ENCODE results near the gene NLRP10.

NLRP10 gene

DNA sequence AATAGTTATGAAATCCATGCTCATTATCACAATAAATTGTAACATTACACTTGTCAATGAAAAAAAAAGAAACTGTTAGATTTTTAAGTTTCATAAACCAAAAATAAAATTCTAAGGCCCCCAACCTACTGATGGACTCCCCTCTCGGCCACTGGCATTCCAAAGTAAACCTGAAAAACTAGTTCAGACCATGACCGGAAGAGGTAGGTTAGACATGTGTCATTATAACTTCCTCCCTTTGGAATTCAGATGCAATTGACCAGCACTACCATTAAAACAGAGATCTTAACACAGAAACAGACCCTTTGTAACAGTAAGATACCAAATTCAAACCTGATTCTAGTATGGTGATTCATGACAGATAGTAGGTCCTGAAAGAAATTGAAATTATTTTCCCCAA lies 47.1 kb downstream of the NLRP10 start:
- H3K9ac ChIP-seq (ENCODE audit: low read depth, low read length) = no peak overlapping the region
- no peaks in the 10 kb centered on the region for H3K36me3 ChIP-seq (ENCODE audit: insufficient read depth, low read length)
- no peaks in the 10 kb centered on the region for H3K4me1 ChIP-seq (ENCODE audit: insufficient read depth, low read length)
- TF ChIP-seq, protein P1, sequence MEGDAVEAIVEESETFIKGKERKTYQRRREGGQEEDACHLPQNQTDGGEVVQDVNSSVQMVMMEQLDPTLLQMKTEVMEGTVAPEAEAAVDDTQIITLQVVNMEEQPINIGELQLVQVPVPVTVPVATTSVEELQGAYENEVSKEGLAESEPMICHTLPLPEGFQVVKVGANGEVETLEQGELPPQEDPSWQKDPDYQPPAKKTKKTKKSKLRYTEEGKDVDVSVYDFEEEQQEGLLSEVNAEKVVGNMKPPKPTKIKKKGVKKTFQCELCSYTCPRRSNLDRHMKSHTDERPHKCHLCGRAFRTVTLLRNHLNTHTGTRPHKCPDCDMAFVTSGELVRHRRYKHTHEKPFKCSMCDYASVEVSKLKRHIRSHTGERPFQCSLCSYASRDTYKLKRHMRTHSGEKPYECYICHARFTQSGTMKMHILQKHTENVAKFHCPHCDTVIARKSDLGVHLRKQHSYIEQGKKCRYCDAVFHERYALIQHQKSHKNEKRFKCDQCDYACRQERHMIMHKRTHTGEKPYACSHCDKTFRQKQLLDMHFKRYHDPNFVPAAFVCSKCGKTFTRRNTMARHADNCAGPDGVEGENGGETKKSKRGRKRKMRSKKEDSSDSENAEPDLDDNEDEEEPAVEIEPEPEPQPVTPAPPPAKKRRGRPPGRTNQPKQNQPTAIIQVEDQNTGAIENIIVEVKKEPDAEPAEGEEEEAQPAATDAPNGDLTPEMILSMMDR (IDR thresholded peaks at IDR 0.05; ENCODE audit: borderline replicate concordance, extremely low read depth, low read length, poor library complexity, severe bottlenecking) = no peak
- no peak for DNase-seq
- no peaks in the 10 kb centered on the region for H4K20me1 ChIP-seq (ENCODE audit: insufficient read depth, low read length)
- H3K79me2 ChIP-seq (ENCODE audit: insufficient read depth, low read length) = no peaks in the 10 kb centered on the region
- no peaks in the 10 kb centered on the region for H3K27me3 ChIP-seq (ENCODE audit: insufficient read depth, low read length, poor library complexity)
- H3K27ac ChIP-seq (ENCODE audit: low read length) = no peak overlapping the region
- H2AFZ ChIP-seq (ENCODE audit: low read depth, low read length) = no peak overlapping the region
- ATAC-seq (ENCODE audit: insufficient read depth, low read depth) = no peak
- H3K4me2 ChIP-seq (ENCODE audit: insufficient read depth, low read length) = no peak overlapping the region
- H3K4me3 ChIP-seq (ENCODE audit: low read depth in 1 of 2, low read length in 2 of 2) = no peak overlapping the region
- H3K9me3 ChIP-seq (ENCODE audit: insufficient read depth, low read length, severe bottlenecking) = no peaks in the 10 kb centered on the region
